GM18951 (cell line): Measurements from ENCODE around the gene ARHGAP6.

Experiments used
- POLR2A ChIP-seq: IDR thresholded peaks from 4 replicates; pipeline ENCODE4 v1.6.1; 2011; ENCODE audit warnings: mild to moderate bottlenecking; ENCODE audit not compliant: insufficient read length, insufficient read depth; ENCODE audit errors: extremely low read depth
- in situ Hi-C: fragments of 300-500 bp; cut with MboI; formaldehyde crosslinking; loops from one replicate; pipeline ENCODE4 v1.12.0; 2022; ENCODE audit warnings: low sequenced_read_pairs, mixed read lengths, inconsistent platforms; ENCODE audit not compliant: unreplicated experiment

Gene ARHGAP6

GRCh38 chrX:11355259-11355909 is 310.3 kb downstream of the ARHGAP6 start:
- no peak for TF ChIP-seq POLR2A
- in situ Hi-C loops, result no loop called here

DNA sequence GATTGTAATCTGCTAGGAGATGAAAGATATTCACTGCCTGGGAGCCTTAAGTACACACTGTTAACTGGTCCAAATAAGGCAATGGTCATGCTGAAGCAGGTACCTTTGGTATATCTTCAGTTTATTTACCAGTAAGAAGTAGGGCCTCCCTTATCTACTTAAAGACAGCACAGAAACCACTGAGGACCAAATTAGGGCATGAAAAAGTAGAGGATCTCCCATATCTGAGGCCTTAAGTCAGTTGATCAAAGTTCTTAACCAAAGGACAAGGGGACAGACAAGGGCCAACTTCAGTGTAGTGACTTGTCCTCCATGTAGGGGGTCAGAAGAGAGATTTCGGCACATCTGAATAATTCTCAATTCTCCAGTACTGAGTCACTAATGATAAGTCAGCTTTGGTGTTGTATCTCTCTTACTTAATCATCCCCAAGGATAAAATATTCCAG is 313.4 kb downstream of the ARHGAP6 start:
- in situ Hi-C loops, result no loop called here

GRCh38 chrX:11351375-11352295 is 314.1 kb downstream of the ARHGAP6 start:
- no peak for TF ChIP-seq POLR2A
- in situ Hi-C loops, result no loop called here

More for the DNA sequence above, 313.4 kb downstream of the ARHGAP6 start:
- TF ChIP-seq POLR2A, result no peak

GRCh38 chrX:11349661-11350337 is 315.9 kb downstream of the ARHGAP6 start:
- TF ChIP-seq POLR2A, result no peak
- in situ Hi-C loops, result no loop called here

DNA sequence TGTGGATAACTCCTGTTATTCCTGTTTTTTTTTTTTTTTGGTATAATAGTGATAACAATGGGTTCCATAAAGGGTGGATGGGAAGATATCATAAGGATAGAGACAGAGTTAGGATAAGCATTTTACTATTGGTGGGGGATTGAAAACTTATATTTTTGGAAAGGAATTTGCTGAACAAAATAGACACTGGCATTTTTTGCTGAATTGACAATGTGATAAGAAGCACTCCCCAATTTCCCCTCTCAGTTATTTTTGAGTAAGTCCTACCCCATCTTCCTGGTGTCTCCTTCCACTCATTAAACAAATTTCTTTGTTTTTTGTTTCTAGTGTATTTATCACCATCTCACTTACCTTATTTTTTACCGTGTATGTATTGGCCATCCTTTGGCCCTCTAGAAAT is 316.7 kb downstream of the ARHGAP6 start:
- in situ Hi-C loops, result no loop called here
- no peak for TF ChIP-seq POLR2A

DNA sequence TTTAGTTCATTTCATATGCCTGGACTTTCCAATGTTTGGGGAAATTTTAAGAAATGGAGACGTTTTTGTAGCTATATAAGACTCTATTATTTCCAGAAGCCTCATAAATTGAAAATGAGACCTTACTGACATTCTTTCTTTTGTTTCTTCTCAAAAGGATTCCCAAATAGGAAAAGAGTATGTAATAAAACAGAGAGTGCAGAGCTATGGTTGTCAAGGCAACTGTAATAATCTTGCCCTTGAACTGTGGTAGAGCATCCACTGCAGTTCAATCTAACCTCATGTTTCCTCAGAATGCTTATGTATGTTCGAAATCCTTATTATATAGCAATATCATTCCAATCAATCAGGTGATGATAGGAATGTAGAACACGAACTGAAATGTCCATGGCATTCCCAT is 318.4 kb downstream of the ARHGAP6 start:
- no peak for TF ChIP-seq POLR2A
- in situ Hi-C loops, result no loop called here

DNA sequence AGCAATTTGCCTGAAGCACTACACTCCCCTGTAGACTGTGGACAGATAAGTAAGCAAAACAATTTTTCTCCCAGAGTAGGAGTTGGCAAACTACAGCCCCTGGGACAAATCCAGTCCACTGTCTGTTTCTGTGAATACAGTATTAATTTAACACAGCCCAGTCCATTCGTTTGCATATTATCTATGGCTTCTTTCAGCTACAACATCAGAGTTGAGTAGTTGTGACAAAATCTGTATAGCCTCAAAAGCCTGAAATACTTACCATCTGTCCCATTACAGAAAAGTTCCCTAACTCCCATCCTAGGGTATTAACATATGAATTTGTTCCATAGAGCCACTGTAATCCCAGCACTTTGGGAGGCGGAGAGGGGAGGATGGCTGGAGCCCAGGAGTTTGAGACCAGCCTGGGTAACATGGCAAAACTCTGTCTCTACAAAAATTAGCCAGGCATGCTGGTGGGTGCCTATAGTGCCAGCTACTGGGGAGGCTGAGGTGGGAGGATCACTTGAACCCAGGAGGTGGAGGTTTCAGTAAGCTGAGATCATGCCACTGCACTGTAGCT is 319.5 kb downstream of the ARHGAP6 start:
- in situ Hi-C loops, result no loop called here
- no peak for TF ChIP-seq POLR2A

DNA sequence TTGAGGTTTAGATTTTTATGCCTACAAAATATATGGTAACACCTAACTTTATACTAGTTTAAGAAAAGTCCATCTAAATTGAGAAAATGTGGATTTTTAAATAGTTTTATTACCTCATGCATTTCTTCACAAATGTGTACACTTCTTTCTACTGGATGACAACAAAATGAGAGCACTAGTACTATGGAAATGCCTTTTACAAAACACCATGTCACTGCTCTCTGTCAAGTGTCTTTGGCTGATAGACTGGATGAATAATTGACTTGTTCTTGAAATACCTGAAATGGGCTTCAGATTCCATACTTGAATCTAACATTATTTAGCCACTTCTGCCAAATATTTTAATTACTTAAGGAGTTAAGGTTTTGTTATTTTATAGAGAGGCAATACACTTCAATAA is 323.0 kb downstream of the ARHGAP6 start:
- in situ Hi-C loops, result no loop called here
- no peak for TF ChIP-seq POLR2A

DNA sequence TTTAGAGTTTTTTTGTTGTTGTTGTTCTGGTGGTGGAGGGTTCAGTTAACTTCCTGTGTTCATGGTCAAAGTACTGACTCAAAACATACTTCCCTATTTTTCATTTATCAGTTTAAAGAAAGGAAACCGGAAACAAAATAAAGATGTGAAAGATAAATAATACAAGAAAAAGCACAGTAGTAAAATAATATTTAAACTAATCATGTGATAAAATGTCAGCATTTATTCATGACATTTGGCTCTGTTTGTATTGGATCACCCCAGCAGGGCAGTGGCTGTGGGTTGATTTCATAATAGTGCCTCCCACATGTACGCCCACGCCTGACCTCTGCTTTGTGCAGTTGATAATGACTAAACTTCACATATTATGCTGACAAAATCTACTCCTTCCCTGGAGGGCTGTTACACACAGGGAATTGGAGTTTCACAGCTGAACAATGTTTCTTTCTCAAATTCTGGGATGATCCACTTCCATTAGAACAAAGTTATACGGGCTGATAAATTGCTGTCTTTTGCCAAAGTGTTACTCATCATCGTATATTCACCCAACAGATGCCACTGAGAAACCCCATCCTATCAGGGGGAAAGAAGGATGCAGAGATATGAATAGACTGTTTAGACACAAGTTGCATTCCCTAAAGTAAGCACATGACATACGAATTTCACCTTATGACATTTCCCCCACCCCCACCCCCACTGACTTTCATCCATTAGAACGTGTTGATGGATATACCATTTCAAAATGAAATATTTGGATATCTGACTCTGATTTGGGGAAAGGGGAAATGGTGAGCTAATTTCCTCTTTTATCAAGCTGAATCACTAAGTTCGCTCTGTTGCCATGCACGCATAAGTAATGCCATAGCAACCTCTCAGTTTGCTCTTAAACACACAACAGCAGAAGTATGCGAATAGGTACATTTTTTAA is 324.2 kb downstream of the ARHGAP6 start:
- in situ Hi-C loops, result no loop called here
- no peak for TF ChIP-seq POLR2A

DNA sequence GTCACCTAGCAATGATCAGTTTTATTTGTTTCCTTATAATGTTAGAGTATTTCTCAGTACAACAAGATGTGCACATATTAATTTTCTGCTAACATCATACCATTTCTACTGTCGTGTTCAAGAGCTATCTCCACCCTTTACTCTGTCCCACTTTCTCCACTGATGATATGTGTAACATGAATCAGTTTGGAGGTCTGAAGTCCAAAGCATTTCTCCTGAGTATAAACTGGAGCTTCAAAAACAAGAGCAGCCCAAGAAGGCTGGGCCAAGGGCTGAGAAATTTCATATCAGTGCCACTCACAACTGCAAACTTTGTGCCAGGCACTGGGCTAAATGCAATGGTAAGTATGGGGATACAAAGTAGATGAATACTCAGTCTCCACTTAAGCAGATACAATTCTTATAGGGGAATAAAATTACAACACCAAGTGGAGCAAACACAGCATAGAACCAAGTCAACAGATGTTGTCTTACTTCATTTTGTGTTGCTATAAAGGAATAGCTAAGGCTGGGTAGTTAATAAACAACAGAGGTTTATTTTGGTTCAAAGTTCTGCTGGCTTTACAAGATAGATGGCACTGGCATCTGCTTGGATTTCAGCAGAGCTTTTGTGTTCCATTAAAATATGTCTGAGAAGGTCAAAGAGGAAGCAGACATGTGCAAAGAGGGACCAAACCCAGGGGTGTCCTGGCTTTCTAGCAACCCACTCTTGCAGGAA is 328.3 kb downstream of the ARHGAP6 start:
- in situ Hi-C loops, result no loop called here
- TF ChIP-seq POLR2A, result no peak

DNA sequence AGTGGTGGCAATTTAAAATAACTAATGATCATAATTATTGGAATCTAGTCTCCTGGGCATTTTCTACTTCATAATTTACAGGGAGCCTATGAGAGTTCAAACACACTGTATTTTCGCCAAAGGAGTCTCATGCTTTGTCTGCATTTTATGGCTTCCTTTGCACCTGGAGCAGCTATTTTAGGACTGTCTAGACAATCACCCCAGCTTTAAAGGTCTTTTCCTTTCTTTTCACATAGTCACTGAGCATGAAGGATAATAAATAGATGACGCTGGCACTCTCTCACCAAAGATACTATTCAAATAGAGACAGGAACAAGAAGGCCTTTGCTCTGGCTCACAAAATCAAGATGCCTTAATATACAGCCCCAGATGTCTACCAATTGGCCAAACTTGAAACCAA is 329.5 kb downstream of the ARHGAP6 start:
- TF ChIP-seq POLR2A, result no peak
- in situ Hi-C loops, result no loop called here

GRCh38 chrX:11334165-11334564 is 331.6 kb downstream of the ARHGAP6 start:
- in situ Hi-C loops, result no loop called here
- no peak for TF ChIP-seq POLR2A

DNA sequence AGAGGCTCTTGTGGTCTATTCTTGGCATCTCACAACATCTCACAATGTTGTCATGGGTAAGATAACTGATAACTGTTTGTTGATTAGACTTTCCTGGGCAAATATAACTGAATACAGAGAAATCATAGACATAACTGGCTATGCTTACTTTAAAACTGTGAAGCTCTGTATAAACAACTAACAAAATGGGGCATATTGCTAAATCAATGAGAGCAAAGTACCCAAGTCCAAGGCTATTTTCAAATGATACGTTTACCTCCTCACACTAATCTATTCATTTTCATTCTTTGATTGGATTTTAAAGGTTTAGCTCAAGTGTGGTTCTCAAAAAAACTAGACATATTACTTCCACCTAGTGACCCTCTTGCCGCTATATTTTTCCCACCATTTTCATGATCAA is 333.9 kb downstream of the ARHGAP6 start:
- in situ Hi-C loops, result no loop called here
- no peak for TF ChIP-seq POLR2A
